NCI-H1436 treated with DMSO at 0.1 percent for 48 hours (cell line): Measurements from ENCODE around the gene SMIM41.
A peak's percentile ranks its signal among the peaks of the same experiment; 100 is the strongest.

Experiments used
- DNase-seq: peaks from one replicate; lab custom pipeline; 2025; lab: John Stamatoyannopoulos, UW

The SMIM41 gene

GRCh38 chr12:52050758-52051541 lies 28.6 kb upstream of the SMIM41 start, which contains the start of gene NR4A1:
Gene NR4A1, plus strand, starts transcription at chr12:52051442. Its CDS starts 2,887 bp downstream, at chr12:52054329.
- DNase-seq = peak; percentile 62

GRCh38 chr12:52052468-52053186 lies 26.9 kb upstream of the SMIM41 start:
- DNase-seq = no peak

DNA sequence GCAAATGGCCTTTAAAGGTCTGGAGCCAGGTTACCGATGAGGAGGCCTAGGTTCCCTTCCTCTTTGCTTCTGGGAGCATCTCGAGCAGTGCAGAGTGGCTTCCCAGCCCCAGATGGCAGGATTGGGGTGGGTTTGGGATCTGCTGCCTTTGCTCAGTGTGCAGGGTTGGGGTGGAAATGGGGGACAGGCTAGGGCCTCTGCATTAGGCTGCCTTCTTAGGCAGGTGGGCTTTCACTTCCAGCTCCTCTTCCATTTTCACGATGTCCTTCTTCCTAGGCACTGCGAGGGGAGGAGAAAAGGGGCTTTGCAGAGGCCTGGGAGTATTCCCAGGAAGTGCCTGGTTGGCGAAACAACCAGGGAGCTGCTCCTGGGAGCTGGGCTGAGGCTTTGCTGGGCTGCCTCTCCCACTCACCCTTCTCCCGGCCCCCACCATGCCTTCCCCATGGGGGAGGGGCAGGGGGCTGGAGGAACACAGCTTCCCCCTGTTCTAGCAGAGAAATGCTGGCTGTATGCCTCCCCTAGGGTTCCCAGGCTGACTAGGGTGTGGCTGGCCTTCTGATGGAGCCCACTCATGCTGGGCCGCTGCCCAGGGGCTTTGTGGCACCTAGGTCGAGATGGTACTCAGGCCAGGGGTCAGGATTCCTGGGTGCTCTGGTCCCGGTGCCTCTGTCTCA lies 25.8 kb upstream of the SMIM41 start:
- no peak for DNase-seq

- DNase-seq = no peak
Observed at GRCh38 chr12:52054231-52054832, 25.2 kb upstream of the SMIM41 start.

DNA sequence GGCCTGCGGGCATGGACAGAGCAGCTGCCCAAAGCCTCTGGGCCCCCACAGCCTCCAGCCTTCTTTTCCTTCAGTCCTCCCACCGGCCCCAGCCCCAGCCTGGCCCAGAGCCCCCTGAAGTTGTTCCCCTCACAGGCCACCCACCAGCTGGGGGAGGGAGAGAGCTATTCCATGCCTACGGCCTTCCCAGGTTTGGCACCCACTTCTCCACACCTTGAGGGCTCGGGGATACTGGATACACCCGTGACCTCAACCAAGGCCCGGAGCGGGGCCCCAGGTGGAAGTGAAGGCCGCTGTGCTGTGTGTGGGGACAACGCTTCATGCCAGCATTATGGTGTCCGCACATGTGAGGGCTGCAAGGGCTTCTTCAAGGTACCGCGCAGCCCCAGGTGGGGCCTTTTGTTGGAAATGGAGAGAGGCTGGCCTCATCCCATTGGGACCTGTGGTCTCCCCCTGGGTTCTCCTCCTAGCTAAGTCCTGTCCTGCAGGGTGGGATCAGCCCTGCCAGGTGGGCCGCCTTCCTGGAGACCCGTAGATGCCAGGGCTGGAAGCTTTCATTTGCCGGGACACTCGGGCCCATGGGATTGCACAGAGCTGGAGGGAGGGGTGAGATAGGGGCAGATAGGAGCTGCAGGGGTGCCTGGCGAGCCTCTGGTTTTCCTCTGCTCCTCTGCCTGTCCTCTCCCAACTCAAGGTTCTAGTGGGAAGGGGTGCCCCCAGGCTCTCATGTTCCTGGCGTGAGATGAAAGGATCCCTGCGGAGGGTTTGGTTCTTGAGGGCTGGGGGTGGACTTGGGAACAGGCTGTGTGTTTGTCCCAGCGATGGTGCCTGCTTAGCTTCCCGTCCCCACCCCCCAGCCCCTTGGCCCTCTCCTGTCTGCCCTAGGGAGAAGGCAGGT lies 24.4 kb upstream of the SMIM41 start:
- DNase-seq = no peak

GRCh38 chr12:52055731-52056711 lies 23.5 kb upstream of the SMIM41 start:
- DNase-seq = no peak

DNA sequence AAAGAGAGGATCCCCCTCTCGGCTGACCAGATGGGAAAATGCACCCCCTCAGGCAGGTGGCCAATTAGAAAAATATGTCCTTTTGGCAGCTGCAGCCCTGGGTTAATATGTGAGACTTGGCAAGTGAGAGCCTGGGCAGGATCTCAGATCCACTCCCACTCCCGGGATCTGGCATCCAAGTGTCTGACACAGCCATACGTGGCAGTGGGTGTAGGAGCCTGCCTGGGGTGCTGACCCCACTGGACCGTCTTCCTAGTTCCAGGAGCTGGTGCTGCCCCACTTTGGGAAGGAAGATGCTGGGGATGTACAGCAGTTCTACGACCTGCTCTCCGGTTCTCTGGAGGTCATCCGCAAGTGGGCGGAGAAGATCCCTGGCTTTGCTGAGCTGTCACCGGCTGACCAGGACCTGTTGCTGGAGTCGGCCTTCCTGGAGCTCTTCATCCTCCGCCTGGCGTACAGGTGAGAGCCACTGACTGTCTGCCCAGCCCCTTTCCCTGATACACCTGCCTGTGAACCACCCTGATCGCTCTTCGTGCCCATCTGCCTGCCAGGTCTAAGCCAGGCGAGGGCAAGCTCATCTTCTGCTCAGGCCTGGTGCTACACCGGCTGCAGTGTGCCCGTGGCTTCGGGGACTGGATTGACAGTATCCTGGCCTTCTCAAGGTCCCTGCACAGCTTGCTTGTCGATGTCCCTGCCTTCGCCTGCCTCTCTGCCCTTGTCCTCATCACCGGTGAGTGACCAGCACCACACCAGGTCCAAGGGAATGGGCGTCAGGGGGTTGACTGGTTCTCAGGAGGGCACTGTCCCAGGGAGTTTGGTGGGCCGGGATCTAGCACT lies 22.5 kb upstream of the SMIM41 start:
- no peak for DNase-seq

DNA sequence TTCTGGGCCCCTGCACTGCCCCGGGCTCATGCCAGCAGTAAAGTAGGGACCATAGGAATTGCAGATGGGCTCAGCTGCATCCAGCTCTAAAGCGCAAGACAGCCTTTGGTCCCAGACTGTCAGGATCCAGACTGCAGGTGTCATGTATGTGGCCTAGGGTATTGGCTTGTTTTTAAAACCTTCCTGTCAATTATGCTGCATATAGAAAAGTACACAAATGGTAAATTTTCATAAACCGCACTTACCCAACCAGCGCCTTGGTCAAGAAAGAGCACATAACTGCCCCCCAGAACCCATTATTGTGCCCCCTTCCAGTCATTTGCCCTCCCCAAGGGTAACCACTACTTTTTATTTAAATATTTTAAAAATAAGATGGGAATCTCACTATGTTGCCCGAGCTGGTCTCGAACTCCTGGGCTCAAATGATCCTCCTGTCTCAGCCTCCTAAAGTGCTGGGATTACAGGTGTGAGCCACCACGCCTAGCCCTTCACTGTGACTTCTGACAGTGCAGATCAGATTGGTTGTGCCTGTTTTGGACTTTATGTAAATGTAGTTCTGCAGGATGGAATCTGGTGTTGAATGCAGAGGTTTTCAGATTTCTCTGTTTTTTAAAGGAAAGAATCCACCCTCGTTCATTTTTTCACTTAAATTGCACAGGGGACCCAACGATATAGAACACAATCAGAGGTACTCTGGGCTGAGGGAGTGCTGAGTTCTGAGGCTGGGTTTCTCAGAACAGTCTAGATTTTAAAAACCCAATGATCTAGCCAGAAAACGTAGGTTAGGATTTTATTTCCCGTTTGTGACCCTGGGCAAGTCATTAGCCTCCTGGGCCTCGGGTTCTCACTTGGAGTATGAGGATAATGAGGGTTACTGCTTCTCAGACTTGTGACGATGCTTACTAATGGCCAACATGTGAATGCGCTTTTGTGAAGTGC lies 21.6 kb upstream of the SMIM41 start:
- DNase-seq = no peak

GRCh38 chr12:52058631-52059361 lies 20.7 kb upstream of the SMIM41 start:
- no peak for DNase-seq

DNA sequence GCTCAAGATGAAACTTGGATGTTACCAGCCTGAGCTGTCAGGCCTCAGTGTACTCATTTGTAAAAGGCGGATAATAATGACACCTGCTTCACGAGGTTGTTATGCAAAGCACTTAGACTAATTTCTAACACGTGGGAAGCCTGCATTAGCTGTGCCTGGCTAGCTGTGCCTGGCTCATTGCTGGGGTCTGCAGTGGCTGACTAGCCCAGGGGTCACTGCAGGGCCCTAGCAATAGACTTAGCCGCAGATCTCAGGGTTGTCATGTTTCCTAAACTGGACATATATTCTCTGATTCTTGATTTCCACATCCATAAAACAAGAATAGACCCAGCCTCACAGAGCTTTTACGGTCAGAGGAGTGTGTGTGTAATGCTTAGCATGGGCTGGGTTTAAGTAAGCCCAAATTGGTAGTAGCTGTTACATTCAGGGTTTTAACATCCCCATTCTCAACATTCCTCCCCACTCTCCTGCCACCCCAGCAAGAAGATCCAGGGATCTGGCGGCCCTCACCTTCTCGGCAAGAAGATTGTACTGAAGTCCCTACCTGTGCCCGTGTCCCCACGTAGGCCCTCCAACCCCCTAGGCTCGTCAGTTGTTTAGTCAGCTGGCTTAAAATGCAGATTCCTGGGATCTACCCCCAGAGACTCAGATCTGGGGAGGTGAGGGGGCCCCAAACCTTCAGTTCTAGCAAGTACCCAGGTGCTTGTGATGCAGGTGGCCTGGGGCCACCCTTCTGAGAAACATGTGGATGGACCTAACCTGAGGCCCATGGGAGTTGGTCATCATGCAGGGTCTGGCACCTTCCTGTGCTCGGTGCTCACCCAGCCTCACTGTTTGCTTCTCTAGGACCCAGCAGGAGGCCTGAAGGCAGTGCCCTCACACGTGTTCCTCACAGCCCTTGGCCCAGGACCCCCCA lies 19.7 kb upstream of the SMIM41 start:
- DNase-seq = no peak

DNA sequence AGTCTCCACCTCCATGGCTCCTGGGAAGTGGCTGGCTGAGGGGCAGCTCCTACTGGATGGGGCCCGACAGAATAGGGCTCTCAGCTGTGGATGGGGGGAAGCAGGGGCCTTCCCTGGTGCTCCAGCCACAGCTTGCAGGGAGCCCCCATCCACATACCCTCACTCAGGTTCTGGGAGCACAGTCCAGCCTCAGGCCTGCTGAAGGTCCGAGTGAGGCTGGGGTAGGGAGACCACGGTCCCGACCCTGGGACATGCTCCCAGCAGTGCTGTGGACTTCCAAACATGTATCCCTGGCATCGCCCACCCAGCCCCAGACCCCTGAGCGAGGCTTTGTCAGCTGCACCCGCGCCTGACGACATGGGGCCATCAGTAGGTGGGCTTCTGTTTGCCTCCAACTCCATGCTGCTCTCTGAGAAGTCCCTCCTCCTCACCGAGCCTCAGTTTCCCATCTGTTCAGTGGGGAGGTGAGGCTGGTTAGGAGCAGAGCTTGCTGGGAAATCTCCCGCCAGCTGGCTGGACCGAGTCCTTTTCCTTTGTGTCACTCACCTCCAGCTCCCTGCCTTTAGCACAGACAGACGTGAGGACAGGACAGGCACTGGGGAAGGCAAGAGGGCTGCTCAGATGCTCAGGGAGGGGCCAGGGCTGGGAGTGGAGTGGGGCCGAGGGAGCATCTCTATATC lies 18.9 kb upstream of the SMIM41 start:
- no peak for DNase-seq

GRCh38 chr12:52061470-52062166 lies 17.9 kb upstream of the SMIM41 start:
- no peak for DNase-seq

DNA sequence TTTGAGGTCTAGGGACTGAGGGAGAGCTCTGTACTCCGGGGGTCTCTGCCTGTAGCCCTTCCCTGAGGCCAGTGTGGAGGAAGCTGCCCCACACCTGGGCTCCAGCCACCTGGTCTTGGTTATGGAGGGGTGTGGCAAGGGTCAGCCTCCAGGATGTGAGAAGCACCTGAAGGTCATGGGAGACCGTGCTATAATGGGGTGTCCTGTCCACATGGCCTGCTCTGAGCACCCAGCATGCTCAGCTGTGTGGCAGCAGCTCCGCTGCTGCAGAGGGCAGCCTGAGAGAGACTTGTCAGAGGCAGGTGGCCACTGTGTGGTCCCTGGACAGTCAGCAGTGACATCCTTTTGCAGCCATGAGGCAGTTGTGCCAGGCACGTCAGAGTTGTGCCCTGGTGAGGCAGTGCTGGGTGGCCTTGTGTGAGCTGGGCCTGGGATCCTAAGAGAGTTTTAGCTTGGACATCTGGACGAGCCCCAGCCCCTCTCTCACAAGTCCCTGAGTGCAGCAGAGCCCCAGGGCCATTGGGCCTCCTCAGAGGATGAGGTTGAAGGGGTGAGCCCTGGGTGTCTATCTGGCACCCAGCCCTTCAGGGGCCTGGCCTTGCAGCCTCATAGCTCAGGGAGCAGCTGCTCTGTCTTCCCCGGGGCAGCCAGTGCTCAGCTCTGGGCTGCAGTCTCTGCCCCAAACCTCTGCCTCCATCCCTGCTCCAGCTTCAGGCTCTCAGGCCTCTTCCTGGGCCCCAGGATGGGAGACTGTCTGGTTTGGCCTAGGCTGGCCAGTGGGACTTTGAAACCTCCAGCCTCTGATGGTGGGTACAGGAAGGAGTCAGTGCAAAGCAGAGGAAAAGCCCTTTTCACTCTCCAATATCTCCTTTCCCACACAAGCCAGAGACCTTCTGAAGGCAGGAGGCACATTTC lies 17.1 kb upstream of the SMIM41 start:
- DNase-seq = no peak
